ENCODE data around the gene CDC42BPG.
A peak's percentile ranks its signal among the peaks of the same experiment; 100 is the strongest.
"Not testable (repeated sequence)": the region's sequence is repeated elsewhere in the genome, so short reads cannot be mapped to it uniquely, and the experiment has no call there.

The CDC42BPG gene

DNA sequence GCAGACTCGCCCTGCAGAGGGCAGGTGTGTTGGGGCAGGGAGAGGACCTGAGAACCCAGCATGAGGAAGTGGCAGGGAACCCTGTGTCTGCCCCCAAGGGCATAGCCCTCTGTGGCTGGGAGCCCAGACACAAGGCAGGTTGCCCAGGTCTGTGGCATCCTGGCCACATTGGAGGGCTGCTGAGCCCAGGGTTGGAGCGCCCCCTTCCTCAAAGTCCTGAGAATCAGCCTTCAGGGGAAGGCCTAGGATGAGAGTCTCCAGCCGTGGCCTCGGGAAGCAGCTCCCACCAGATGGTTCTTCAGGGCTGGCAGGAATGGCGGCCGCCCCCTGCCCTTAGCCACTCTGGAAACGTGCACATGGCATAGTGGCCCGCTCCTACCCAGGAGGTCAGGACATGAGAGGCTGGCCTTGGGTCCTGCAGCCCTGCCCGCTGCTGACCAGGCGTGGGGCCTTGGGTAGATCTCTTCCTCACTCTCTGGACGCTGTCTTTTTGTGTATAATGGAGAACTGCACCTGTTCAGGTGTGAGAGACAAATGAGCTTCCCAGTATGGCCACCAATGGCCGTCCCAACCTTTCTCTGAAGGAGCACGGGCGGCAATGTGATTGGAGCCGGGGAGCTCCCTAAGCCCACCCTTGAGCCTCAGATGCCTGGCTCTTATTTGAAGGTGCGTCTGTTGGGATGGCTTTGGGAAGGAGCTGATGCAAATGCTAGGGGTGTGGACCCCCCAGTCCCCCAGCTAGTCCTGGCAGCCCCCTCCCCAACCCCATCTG is 4.6 kb upstream of the CDC42BPG start:
- peak; percentile 32 for DNase-seq

DNA sequence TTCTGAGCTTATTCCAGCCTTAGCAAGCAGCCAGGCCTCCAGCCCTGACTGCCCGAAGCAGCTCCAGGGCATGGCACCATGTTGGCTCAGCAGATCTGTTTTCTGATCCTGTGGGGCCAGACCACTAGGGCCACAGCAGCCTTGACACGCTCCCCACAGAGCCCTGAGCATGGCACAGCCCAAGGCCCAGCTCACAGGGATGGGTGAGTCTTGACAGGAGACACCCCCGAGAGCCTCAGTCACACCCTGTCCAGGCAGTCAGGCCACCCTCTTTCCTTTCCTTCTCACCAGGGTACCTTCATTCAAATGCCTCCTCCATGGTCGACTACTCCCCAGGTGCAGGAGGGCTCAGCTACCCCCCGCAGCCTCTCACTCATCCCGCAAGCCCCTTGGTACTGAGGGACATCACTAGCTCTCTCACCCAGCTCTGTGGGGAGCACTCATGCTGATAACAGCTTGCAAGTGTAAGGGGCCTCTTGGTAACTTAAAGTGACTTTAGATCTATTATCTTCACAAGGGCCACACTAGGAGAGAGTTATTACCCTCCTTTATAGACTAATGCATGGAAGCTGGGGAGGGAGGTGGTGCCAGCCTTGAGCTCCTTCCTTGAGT is 3.9 kb upstream of the CDC42BPG start:
- no peak for DNase-seq

DNA sequence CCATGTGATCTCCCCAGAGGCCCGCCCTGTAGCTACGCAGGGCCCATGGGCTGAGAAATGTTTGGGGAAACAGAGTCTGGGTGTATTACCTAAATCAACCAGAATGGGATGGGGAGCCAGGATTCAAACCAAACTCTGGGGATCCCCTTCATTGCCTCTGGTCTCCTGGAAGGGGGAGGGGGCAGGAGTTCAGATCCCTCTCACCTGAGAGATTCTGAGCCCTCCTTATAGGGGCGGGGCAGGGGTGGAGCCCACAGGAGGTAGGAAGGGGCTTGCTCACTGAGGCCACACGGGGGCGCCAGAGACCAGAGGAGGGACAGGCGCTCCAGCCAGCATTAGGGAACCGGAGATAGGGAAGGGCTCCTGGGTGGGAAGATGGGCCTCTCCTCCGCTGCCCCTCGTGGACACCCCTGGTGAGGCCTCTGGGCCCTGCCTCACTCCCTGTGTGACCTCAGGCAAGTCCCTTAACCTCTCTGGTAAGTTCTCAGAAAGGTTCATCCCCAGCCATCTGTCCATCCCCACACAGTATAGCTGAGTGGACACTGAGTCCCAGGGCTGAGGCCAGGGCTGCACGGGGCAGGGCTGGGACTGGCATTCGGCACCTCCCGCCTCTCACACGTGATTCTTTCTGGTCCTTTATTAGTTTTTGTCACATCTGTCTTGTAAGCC is 2.7 kb upstream of the CDC42BPG start:
- DNase-seq: peak; percentile 57

DNA sequence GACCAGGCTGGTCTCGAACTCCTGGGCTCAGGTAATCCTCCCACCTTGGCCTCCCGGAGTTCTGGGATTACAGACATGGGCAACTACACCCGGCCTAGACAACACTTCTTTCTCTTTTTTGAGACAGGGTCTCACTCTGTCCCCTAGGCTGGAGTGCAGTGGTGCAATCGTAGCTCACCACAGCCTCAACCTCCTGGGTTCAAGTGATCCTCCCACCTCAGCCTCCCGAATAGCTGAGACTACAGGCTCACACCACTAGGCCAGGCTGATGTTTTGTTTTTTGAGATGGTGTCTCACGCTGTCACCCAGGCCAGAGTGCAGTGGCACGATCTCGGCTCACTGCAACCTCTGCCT is 1.3 kb upstream of the CDC42BPG start:
- not testable (repeated sequence) for DNase-seq

DNA sequence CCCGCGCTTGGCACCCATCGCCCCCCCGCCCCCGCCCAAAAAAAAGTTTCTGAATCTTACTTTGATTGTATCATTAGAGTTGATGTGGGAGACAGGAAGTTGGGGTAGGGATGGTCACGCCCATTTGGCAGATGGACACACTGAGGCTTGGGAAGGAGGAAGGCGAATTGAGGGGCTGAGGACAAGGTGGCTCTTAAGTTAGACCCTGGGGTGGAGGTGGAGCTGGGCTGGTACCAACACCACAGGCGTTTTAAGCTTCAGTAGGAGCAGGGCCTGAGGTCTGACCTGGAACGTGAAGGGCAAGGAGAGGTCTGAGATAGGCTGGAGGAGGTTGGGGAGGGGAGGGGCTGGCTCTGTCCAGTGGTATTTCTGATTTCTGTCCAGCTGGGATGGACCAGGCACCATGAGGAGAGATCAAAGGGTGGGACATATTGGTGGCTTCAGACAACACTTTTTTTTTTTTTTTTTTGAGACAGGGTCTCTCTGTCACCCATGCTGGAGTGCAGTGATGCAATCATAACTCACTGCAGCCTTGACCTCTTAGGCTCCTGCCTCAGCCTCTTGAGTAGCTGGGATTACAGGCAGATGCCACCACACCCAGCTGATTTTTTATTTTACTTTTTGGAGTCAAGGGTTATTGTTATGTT is 799 bp upstream of the CDC42BPG start:
- no peak for DNase-seq

DNA sequence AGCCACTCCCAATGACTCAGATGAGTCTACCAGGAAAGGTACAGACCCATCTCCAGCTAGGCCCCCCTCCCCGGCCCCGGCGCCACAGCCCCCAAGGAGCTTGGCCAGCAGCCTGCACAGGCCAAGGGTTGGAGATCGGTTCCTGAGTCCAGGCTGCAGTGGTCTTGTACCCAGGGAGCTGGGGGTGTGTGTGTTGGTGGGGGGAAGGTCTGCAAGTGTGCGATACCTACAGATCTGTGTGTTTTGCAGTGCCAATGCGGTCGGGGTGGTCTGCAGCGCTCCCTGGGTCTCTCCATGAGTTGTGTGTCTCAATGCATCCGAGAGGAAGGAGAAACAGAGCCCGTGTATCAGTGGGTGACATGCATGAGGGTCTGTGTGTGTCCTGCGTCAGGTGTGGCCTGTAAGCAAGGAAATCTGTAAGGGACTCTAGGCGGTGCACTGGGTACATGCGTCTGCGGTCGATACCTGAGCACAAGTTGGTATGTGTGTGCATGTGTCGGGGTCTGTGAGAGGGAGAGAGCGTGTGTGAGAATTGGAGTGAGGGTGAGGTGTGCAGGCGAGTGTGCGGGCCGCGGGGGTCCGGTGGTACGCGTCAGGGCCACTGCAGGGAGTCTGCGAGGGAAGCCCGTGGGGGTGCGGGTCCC is 645 bp downstream of the CDC42BPG start:
- DNase-seq: no peak

DNA sequence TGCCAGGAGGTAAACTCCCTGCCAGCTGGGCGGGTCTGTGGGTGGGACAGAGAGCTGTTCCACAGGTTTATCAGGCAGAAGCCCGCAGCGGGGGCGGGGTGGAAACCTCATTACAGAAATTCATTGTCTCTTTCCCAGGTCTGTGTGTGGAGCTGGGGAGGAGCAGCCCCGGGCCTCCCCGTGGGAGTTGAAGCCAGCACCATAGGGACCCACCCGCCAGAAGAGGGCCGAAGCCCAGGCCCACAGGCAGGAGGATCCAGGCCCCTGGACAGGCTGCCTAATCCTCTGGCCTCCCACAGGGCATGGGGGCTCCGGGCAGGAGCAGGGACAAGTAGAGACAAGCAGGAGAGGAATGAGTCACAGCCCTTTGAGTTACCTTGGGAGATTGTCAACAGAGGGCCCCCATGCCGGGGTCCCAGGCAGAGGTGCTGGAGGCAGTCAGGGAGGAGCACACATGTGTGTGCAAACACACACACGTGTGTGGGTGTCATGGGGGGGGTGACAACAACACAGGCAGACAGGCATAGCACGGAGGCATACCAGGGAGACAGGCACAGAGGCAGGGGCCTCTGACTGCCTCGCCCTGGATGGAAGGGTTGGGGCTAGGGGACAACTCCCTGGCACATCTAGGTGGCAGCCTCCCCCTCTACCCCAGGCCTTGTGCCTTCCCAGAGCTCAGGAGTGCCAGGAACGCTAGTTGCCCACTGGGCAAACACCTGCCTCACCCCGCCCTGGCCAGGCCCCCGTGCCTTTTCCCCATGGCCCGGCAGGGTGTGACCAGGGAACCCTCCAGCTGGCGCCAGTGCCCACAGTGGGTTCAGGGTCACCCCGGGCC is 1.4 kb downstream of the CDC42BPG start:
- no peak for DNase-seq

DNA sequence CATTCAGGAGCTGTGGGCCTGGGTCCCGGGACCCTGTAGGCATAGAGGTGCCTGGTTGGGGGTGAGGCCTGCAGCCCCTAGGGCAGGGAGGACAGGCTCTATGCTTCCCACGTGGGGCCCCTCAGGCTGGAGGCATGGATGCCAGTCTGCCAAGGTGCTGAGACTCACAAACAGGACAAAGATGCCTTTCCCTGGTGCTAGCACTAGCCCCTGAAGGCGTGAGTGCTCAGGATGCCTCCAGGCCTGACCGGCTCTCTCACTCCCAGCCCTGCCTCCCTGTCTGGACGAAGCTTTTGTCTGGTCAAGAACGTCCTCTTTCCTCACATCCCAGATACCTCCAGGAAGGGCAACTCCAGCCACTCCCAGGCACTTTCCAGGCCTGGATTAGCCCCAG is 2.1 kb downstream of the CDC42BPG start:
- no peak for DNase-seq

DNA sequence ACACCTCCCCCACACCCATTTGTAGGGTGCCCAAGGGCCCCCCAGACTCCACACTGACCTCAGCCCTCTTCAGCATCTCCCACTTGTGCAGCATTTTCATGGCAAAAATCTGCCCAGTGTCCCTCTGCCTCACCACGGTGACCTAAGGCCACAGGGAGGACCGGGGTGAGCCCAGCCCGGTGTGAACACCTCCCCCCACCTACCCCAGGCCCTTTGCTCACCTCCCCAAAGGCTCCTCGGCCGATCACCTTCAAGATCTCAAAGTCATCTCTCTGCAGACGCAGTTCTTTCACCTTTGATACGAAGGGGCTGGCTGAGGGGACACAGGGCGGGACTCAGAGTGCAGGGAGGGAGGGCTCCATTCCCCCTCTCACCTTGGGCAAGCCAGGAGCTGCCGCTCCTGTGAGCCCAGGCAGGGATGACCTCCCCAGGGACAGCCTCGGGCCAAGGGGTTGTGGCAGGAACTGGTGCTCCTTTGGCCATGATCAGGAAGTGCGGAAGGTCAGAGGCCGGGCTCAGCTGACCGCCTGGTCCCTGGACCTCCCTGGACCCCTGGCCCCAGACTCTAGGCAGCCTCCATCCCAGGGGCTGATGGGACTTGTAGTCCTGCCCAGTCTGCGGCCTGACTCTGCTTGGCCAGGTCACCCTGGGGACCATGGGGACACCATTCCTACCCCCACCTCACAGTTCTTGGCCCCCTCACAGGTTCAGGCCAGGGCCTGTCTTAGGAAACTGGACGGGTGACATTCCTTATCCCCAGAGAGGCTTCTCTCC is 2.7 kb downstream of the CDC42BPG start:
- no peak for DNase-seq

DNA sequence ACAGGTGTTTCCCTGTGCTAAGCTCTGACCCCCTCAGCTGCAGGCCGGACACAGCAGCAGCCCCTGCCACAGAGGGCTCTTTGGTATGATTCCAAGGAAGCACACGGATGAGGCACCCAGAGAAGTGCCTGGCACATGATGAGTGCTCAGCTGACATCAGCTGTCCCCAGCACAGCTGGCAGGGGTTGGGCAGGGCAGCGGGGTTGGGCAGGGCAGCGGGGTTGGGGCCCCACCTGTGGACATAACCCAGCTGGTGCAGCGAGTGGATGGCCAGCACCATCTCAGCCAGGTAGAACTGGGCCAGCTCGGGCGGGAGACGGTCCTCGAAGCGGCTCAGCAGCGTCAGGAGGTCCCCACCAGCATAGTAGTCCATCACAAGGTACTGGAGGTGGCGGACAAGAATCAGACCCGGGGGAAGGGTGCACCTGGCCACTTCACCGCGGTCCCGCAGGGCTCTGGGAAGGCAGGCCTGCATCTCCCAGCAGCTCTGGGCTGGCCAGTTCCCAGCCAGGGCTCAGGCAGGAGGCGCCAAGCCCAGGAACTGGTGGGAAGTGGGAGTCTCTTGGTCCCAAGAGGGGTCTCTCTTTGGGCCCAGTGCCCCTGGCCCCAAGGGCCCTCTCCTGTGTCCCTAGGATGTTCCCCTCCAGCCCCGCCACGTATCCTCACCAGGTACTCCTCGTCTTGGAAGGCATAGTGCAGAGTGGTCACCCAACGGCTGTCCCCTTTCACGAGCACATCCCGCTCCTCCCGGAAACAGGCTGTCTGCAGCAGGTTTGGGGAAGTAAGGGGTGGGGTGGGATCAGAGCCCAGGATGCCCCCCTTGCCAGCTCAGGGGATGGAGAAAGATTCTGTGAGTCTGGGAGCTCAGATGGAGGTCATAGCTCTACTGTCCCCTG is 4.3 kb downstream of the CDC42BPG start:
- no peak for DNase-seq

DNA sequence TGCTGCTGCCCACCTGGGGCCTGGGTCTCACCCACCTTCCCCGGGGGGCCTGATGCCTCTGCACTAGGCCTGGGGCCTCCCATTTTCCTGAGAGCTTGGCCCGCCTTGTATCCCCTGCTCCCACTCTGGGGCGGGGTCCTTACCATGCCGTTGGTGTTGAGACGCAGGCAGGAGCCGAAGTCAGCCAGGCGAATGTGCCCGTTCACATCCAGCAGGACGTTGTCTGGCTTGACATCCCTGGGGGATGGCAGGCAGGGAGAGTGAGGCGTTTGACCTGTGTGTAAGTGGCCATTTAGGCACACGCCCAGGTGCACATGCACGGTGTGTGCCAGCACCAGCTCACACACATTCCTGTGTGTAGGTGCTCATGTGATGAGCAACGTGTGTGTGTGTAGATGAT is 5.1 kb downstream of the CDC42BPG start:
- no peak for DNase-seq

DNA sequence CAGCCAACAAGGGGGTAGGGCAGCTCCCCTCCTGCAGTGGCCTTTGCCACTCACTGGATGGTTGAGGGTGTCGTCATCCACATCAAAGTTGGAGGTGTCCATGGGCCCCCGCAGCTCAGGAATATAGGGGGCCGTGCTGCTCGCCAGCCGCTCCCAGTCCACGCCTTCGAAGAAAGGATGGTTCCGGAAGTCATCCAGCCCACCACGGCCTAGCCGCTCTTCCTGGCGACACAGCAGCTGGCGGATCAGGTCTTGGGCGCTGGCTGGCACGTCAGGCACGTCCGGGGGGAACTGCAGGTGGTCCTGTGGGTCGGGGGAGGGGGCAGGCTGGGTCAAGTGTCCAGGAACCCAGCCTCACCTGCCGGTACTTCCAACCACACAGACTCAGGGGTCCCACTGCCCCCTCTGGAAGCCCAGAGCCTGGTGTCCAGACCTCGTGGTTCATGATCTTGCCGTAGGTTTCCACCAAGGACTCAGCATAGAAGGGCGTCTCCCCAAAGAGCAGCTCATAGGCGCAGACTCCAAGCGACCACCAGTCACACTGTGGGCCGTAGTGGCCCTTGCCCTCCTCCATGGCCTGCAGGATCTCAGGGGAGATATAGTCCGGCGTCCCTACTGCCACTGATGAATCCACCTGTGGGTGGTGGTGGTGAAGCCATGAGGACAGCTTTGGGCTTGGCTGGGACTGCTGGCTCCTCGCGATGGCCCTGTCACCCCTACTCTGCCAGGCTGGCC is 5.7 kb downstream of the CDC42BPG start:
- no peak for DNase-seq

DNA sequence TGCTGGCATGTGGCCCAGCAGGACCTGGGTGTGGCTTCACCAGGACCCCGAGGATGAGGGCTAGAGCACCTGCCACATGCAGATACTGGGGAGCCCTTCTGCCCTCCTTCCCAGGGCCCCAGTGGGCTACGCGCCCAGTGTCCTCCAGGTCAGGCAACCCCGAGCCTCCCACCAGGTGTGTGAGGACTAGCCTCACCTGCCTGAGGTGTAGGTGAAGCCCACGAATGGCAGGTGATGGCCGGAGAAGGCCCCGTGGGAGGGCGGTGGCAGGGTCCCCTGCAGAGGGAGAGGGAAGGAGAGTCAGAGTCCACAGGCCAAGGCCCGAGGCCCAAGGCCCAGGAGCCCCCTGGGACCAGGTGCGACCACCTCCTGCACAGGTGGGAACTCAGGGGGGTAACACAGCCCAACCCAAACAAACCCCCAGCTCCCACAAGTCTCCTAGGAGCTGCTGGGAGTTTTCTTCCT is 6.5 kb downstream of the CDC42BPG start:
- DNase-seq: no peak

DNA sequence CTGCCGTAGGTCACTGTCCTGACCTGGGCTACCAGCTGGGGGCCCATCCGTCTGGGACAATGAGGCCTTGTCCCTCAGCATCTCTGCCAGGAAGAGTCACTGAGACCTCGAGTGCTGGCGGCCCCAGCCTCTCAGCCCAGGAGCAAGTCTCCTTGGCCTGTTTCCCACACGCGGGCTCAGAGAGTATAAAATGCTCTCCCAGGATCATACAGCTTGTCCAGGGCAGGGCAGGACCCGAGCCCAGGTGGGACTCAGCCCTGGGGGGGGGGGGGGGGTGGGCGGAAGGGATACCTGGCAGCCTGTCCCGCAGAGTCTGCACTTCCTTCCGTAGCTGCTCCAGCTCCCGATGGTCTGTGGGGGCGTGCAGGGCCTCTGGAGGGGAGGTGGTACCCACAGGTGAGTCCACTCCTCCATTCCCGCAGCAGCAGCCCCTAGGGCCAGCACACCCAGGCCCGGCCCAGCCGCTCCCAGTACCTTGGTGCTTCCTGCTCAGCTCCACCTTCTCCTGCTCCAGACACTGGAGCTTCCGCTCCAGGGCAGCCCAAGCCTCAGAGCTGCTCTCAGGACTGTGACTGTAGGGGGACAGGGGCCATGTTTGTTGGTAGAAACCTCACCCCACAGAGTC is 7.9 kb downstream of the CDC42BPG start:
- no peak for DNase-seq

DNA sequence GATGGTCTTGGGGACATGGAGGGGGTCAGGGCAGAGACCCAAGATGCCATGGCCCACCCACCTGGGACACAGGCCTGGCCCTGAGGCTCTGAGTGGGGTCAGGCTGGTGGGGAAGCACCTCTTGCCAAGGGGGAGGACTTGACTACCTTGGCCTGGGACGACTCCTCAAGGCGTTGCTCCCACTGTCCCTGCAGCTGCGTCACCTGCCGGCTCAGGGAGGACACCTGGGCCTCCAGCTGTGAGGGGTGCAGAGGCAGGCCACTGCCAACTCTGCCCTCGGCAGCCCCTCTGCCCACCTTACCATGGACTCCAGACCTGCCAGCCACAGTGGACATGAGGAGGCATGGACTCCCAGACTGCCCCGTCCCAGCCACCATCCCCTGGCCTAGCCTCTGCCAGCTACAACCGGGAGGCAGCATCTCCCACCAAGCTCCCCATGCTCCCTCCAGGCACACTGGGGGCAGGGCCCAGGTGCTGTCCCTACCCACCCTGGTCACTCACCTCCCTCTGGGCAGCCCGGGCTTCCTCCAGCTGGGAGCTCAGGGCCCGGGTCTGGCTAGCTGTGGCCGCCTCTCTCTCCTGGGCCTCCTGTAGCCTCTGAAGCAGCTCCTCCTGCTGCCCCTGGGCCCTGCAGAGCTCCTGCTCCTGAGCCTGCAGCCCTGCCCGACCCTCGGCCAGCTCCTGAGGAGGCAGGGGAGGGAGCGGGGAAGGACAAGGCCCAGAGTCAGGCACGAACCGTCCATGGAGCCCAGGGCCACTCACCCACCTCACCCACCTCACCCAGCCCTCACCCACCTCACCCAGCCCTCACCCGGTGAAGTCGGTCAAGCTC is 8.6 kb downstream of the CDC42BPG start:
- DNase-seq: no peak

DNA sequence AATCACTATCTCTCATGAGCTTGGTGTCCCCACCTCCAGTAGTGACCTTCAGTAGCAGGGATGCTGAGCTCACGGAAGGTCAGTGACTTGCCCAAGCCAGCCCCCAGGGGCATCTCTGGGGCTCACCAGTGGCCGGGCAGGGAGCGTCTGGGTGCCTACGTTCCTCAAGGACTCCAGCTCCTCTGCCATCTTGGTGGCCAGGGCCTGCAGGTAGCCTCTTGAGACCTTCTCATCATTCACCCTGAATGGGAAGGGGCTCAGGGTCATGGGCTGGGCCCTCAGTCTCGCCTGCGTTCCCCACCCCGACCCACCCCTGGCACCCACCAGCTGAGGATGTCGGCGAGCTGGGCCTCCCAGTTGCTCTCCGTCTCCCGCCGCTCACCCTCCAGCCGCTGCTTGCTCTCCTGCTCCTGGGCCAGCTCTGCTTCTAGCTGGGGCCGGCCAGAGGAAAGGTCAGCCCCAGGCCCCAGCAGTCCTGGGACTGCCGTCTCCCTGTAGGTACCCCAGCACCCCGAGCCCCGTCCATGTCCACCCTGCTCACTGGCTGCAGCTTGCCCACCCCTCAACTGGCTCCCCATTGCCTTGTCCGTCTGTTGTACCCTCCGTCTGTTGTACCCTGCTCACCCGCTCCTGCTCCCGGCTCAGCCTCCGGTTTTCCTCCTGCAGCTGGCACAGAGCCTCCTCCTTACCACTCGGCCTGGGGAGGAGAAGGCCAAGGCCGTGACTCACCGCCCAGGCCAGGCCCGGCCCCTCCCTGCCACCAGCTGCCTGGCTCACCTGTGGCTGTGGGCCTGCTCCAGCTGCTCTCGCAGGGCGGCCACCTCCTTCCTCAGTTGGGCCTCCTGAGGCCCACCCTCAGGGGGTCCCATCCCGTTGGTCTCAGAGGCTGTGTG is 9.5 kb downstream of the CDC42BPG start:
- DNase-seq: no peak
